Nephron (organoid): Measurements from ENCODE around the gene TTC17.

ENCODE experiments used
- H3K27ac Mint-ChIP-seq, 3 experiments: 2 replicates each; pipeline ENCODE4 v1.8.0; 2020; ENCODE audit warnings: mixed read lengths in 3 of 3, mild to moderate bottlenecking in 2 of 3, moderate library complexity in 1 of 3
- H3K27me3 Mint-ChIP-seq: 2 replicates; pipeline ENCODE4 v1.8.0; 2021; ENCODE audit warnings: low read depth, mild to moderate bottlenecking, moderate library complexity, mixed read lengths
- H3K36me3 Mint-ChIP-seq: 2 replicates; pipeline ENCODE4 v1.8.0; 2020; ENCODE audit warnings: low read depth, mixed read lengths
- H3K4me1 Mint-ChIP-seq: 2 replicates; pipeline ENCODE4 v1.8.0; 2020; ENCODE audit warnings: mixed read lengths
- H3K4me3 Mint-ChIP-seq, 3 experiments: 2 replicates each; pipeline ENCODE4 v1.8.0; 2020; ENCODE audit warnings: mild to moderate bottlenecking in 3 of 3, mixed read lengths in 3 of 3, moderate library complexity in 2 of 3
- H3K9me3 Mint-ChIP-seq: 2 replicates; pipeline ENCODE4 v1.8.0; 2020; ENCODE audit warnings: mixed read lengths
- CTCF ChIP-seq, 3 experiments: fragments of 200-600 bp; sonication (generic); IDR thresholded peaks; one replicate each; pipeline ENCODE4 v1.5.0; 2021; ENCODE audit warnings: antibody characterized with exemption in 3 of 3; ENCODE audit not compliant: unreplicated experiment in 3 of 3

Gene TTC17

GRCh38 chr11:43511959-43512358 lies 153.2 kb downstream of the TTC17 start:
- Mint-ChIP-seq H3K4me1 (no peaks in the 10 kb centered on the region), H3K4me3 (no peak overlapping the region), H3K27ac (no peak overlapping the region), H3K9me3 (peaks cover 4% of the 10 kb centered on the region), H3K36me3 (no peaks in the 10 kb centered on the region), H3K27me3 (peaks cover 20% of the 10 kb centered on the region)
- no peak for TF ChIP-seq CTCF (IDR thresholded peaks at IDR 0.05; ENCODE audit: unreplicated experiment in 3 of 3)

DNA sequence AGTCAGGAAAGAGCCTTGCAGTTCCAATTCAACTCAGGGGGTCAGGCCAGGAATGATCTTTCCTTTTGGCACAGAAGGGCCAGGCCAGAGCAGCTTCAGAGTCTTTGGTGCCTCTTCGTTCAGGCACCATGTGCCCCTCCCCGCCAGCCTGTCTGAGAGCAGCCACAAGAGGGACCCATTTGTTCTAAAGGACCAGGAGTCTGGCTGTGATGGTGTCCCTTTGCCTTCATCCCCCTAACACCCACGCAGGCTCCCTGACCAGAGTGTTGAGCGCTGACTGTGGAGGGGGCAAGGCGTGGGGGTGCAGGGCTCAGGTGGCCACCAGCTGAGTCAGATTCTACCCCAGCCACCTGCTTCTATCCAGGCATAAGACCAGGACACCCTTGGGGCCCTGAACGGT lies 156.4 kb downstream of the TTC17 start:
- H3K27me3 Mint-ChIP-seq, result peaks cover 27% of the 10 kb centered on the region
- no peaks in the 10 kb centered on the region for H3K36me3 Mint-ChIP-seq
- TF ChIP-seq CTCF (IDR thresholded peaks at IDR 0.05; ENCODE audit: unreplicated experiment in 3 of 3), result no peak
- no peak overlapping the region for H3K4me3 Mint-ChIP-seq
- no peaks in the 10 kb centered on the region for H3K4me1 Mint-ChIP-seq
- H3K27ac Mint-ChIP-seq, result no peak overlapping the region
- H3K9me3 Mint-ChIP-seq, result peaks cover 4% of the 10 kb centered on the region

DNA sequence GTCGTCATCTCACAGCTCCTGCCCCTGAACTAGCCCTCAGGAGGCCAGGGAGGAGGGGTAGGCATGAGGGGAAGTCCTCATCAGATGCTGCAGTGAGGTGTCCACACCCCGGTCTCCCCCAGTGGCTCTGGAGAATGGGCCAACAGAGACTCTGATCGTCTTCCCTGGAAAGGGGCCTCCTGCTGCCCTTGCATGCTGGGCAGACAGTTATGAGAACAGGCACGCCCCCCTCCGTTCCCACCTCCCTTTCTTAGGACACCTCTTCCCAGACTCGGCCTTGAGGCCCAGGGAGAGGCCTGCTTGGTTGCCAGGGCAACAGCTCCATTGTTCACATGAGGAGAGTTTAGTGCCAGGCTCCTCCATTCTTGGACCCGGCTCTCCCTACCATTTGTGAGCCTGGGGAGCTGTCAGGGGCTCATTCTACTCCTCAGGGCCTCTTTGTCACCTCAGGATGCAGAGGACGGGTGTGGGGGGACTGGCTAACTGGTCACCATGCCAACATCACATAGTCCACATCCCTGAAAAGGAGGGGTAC lies 157.7 kb downstream of the TTC17 start:
- Mint-ChIP-seq H3K36me3 (no peaks in the 10 kb centered on the region), H3K4me3 (no peak overlapping the region), H3K9me3 (peaks cover 9% of the 10 kb centered on the region), H3K4me1 (no peaks in the 10 kb centered on the region), H3K27me3 (peaks cover 27% of the 10 kb centered on the region), H3K27ac (no peak overlapping the region)
- TF ChIP-seq CTCF (IDR thresholded peaks at IDR 0.05; ENCODE audit: unreplicated experiment in 3 of 3), result no peak

- Mint-ChIP-seq H3K4me1 (no peaks in the 10 kb centered on the region), H3K27me3 (peaks cover 23% of the 10 kb centered on the region), H3K9me3 (peaks cover 9% of the 10 kb centered on the region), H3K36me3 (no peaks in the 10 kb centered on the region), H3K4me3 (no peak overlapping the region), H3K27ac (no peak overlapping the region)
- TF ChIP-seq CTCF (IDR thresholded peaks at IDR 0.05; ENCODE audit: unreplicated experiment in 3 of 3), result no peak
These were observed 158.8 kb downstream of the TTC17 start for GRCh38 chr11:43517518-43517917.

DNA sequence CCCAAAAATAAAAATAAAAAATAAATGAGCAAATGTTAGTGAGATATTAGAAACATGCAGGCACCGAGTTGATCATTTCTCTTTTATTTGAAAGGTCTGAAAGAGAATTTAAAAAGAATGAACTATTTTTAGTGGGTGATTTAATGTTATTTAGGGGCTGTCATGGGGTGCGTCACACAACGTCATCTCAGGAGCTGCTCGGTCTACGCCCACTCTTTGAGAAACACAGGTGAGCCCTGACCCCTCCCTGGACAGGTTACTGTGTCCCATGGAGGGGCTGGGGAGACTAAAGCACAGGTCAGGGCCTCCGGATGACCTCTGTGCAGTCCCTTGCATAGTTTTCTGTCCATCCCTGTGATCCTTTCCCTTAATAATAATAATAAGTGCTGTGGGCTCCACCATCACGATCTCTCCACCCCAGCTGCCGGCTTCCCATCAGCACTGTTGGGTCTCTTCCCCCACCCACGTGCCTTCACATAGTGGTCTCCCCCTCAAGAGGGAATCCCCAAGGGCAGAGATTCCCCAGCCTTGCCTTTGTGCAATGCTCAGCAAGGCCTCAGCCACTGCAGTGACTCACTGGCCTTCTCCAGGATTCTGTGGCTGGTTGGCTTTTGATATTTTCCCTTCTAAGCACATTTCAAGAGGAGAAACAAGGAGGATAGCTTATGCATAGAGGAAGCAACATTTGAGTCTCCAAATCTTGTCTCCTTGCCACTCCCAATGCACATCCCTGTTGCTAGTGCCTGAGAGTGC lies 159.9 kb downstream of the TTC17 start:
- Mint-ChIP-seq H3K27me3 (peaks cover 19% of the 10 kb centered on the region), H3K9me3 (peaks cover 5% of the 10 kb centered on the region), H3K27ac (no peak overlapping the region), H3K36me3 (no peaks in the 10 kb centered on the region), H3K4me3 (no peak overlapping the region), H3K4me1 (no peaks in the 10 kb centered on the region)
- no peak for TF ChIP-seq CTCF (IDR thresholded peaks at IDR 0.05; ENCODE audit: unreplicated experiment in 3 of 3)

DNA sequence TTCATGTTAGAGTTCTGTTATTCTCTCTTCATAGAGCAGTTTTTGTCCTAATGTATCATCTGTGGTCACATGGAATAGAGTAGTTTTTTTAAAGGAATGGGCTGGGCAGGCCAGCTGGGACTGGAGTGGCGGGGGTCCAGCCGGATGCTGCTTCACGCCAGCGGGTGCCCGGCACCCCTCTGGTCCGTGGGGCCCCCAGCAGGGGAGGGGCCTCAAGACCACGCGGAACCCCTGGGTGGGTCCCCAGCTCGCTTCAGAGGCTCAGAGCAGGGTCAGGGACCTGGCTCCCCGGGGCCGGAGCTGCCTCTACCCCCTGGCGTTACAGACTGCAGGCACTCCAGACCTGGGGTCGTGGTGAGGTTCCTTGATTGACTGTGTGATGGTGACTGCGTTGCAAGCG lies 162.8 kb downstream of the TTC17 start:
- H3K27ac Mint-ChIP-seq, result no peak overlapping the region
- H3K9me3 Mint-ChIP-seq, result peaks cover 5% of the 10 kb centered on the region
- no peak for TF ChIP-seq CTCF (IDR thresholded peaks at IDR 0.05; ENCODE audit: unreplicated experiment in 3 of 3)
- H3K4me1 Mint-ChIP-seq, result no peaks in the 10 kb centered on the region
- H3K27me3 Mint-ChIP-seq, result peaks cover 16% of the 10 kb centered on the region
- H3K36me3 Mint-ChIP-seq, result no peaks in the 10 kb centered on the region
- no peak overlapping the region for H3K4me3 Mint-ChIP-seq
